Neural cell (in vitro differentiated cells): ENCODE measurements around the gene PXMP2. TPM values are rescaled to one million over a fixed set of nuclear protein-coding genes. Genes with fewer than 3 reads are reported as not detected.

Experiments
- H2AFZ ChIP-seq: fragments of 200-600, 300-800 bp; sonication (generic), shearing (Covaris generic); 2 replicates; pipeline ENCODE4 v1.6.0; 2014; ENCODE audit warnings: low read depth, mild to moderate bottlenecking, antibody characterized with exemption, low read length, moderate library complexity
- H3F3A ChIP-seq: fragments of 200-600 bp; shearing (Covaris generic); 2 replicates; pipeline ENCODE4 v1.6.1; 2016; ENCODE audit warnings: mild to moderate bottlenecking, moderate library complexity, mixed read lengths, antibody characterized with exemption, low read length; ENCODE audit not compliant: insufficient read depth, poor library complexity, severe bottlenecking
- H3K27ac ChIP-seq: fragments of 200-600, 300-800 bp; sonication (generic), shearing (Covaris generic); 2 replicates; pipeline ENCODE4 v1.5.1; 2014; ENCODE audit warnings: mild to moderate bottlenecking, low read length, moderate library complexity
- H3K27me3 ChIP-seq: fragments of 300-800, 200-600 bp; sonication (generic), shearing (Covaris generic); 2 replicates; pipeline ENCODE4 v1.6.0; 2014; ENCODE audit warnings: mild to moderate bottlenecking, low read depth, low read length, moderate library complexity; ENCODE audit not compliant: insufficient read depth
- H3K36me3 ChIP-seq: fragments of 300-800, 200-600 bp; sonication (generic), shearing (Covaris generic); 2 replicates; pipeline ENCODE4 v1.5.1; 2014; ENCODE audit warnings: mild to moderate bottlenecking, antibody characterized with exemption, low read length, moderate library complexity; ENCODE audit not compliant: insufficient read depth
- H3K4me2 ChIP-seq: fragments of 300-800, 200-600 bp; sonication (generic), shearing (Covaris generic); 2 replicates; pipeline ENCODE4 v1.6.0; 2014; ENCODE audit warnings: mild to moderate bottlenecking, low read length
- H3K4me3 ChIP-seq: fragments of 300-800, 200-600 bp; sonication (generic), shearing (Covaris generic); 2 replicates; pipeline ENCODE4 v1.5.1; 2014; ENCODE audit warnings: mild to moderate bottlenecking, low read length, moderate library complexity
- H3K79me2 ChIP-seq: fragments of 200-600 bp; shearing (Covaris generic); replicated peaks from 2 replicates; pipeline ENCODE4 v1.6.0; 2014; ENCODE audit warnings: mild to moderate bottlenecking, low read length, moderate library complexity; ENCODE audit not compliant: insufficient read depth
- H3K9ac ChIP-seq: fragments of 300-800, 200-600 bp; sonication (generic), shearing (Covaris generic); 2 replicates; pipeline ENCODE4 v1.6.1; 2016; ENCODE audit warnings: mild to moderate bottlenecking, low read length, mixed read lengths
- H3K9me2 ChIP-seq: fragments of 200-600 bp; shearing (Covaris generic); 2 replicates; pipeline ENCODE4 v1.6.1; 2016; ENCODE audit warnings: mild to moderate bottlenecking, low read length, mixed read lengths; ENCODE audit not compliant: insufficient read depth
- H3K9me3 ChIP-seq: fragments of 200-600, 300-800 bp; sonication (generic), shearing (Covaris generic); 2 replicates; pipeline ENCODE4 v1.6.1; 2016; ENCODE audit warnings: mild to moderate bottlenecking, mixed run types, low read length, moderate library complexity, mixed read lengths
- H4K20me1 ChIP-seq: fragments of 200-600 bp; shearing (Covaris generic); 2 replicates; pipeline ENCODE4 v1.6.1; 2016; ENCODE audit warnings: mild to moderate bottlenecking, mixed run types; ENCODE audit not compliant: insufficient read depth
- CTCF ChIP-seq: fragments of 450-650 bp; IDR thresholded peaks from 2 replicates; pipeline ENCODE4 v1.5.1; 2014; ENCODE audit warnings: antibody characterized with exemption, mild to moderate bottlenecking, moderate library complexity; ENCODE audit not compliant: poor library complexity, severe bottlenecking
- EP300 ChIP-seq: fragments of 450-650 bp; conservative IDR thresholded peaks from 2 replicates; pipeline ENCODE4 v1.6.1; 2014; ENCODE audit warnings: antibody characterized with exemption, mild to moderate bottlenecking, moderate library complexity; ENCODE audit not compliant: poor library complexity, severe bottlenecking
- EZH2 ChIP-seq: fragments of 200-600, 300-800 bp; shearing (Covaris generic), sonication (generic); IDR thresholded peaks from 2 replicates; pipeline ENCODE4 v1.6.1; 2014; ENCODE audit warnings: antibody characterized with exemption, low read length, borderline replicate concordance, mild to moderate bottlenecking; ENCODE audit not compliant: insufficient read depth, poor library complexity, severe bottlenecking
- MXI1 ChIP-seq: fragments of 450-650 bp; conservative IDR thresholded peaks from 2 replicates; pipeline ENCODE4 v1.6.1; 2014; ENCODE audit warnings: antibody characterized with exemption, mild to moderate bottlenecking; ENCODE audit not compliant: poor library complexity, severe bottlenecking
- POLR2AphosphoS5 ChIP-seq: IDR thresholded peaks from 2 replicates; pipeline ENCODE4 v1.6.1; 2012
- RAD21 ChIP-seq: fragments of 450-650 bp; conservative IDR thresholded peaks from 2 replicates; pipeline ENCODE4 v1.6.1; 2014; ENCODE audit warnings: antibody characterized with exemption, mild to moderate bottlenecking, moderate library complexity
- REST ChIP-seq: IDR thresholded peaks from 2 replicates; pipeline ENCODE4 v1.6.1; 2012; ENCODE audit warnings: borderline replicate concordance
- SMC3 ChIP-seq: fragments of 450-650 bp; conservative IDR thresholded peaks from 2 replicates; pipeline ENCODE4 v1.6.1; 2014; ENCODE audit warnings: antibody characterized with exemption, mild to moderate bottlenecking, moderate library complexity; ENCODE audit not compliant: poor library complexity
- TAF1 ChIP-seq: IDR thresholded peaks from 2 replicates; pipeline ENCODE4 v1.6.1; 2012; ENCODE audit warnings: low read depth
- polyA plus RNA-seq: library from polyadenylated mRNA; depleted of rRNA; stranded (reverse); fragments of >200 nt; gene quantifications from 2 replicates; pipeline ENCODE4 v1.2.3, GENCODE V29; 2014

The PXMP2 gene
- polyA plus RNA-seq, 1 donor from 2014 or later: 95.8 TPM

GRCh38 chr12:132642846-132643835 is 44.2 kb upstream of the PXMP2 start:
- no peaks in the 10 kb centered on the region for H3K36me3 ChIP-seq
- no peak overlapping the region for H3K4me2 ChIP-seq
- no peak for TF ChIP-seq REST
- TF ChIP-seq EP300: no peak
- no peak for TF ChIP-seq TAF1
- TF ChIP-seq EZH2: no peak
- no peak for TF ChIP-seq RAD21
- TF ChIP-seq CTCF: no peak
- no peak for TF ChIP-seq SMC3
- no peak for TF ChIP-seq POLR2AphosphoS5
- TF ChIP-seq MXI1: no peak
- no peaks in the 10 kb centered on the region for H4K20me1 ChIP-seq
- H3K9me3 ChIP-seq: no peaks in the 10 kb centered on the region
- H3K79me2 ChIP-seq: no peaks in the 10 kb centered on the region
- H3K9ac ChIP-seq: no peak overlapping the region
- no peak overlapping the region for H3K27ac ChIP-seq
- H2AFZ ChIP-seq: no peak overlapping the region
- no peaks in the 10 kb centered on the region for H3K27me3 ChIP-seq
- H3K4me3 ChIP-seq: no peak overlapping the region
- no peaks in the 10 kb centered on the region for H3F3A ChIP-seq
- H3K9me2 ChIP-seq: no peaks in the 10 kb centered on the region

GRCh38 chr12:132646850-132647249 is 40.5 kb upstream of the PXMP2 start:
- H3K36me3 ChIP-seq: no peaks in the 10 kb centered on the region

More at GRCh38 chr12:132646850-132647249, 40.5 kb upstream of the PXMP2 start:
- Histone ChIP-seq H4K20me1 (no peaks in the 10 kb centered on the region), H2AFZ (no peak overlapping the region), H3K27me3 (no peaks in the 10 kb centered on the region), H3K9me2 (no peaks in the 10 kb centered on the region), H3K4me3 (no peak overlapping the region), H3K9ac (no peak overlapping the region), H3K27ac (no peak overlapping the region), H3F3A (no peaks in the 10 kb centered on the region), H3K4me2 (no peak overlapping the region), H3K79me2 (no peaks in the 10 kb centered on the region), H3K9me3 (no peaks in the 10 kb centered on the region)
- no peak for TF ChIP-seq SMC3
- TF ChIP-seq EZH2: no peak
- no peak for TF ChIP-seq EP300
- TF ChIP-seq POLR2AphosphoS5: no peak
- TF ChIP-seq RAD21: no peak
- TF ChIP-seq MXI1: no peak
- no peak for TF ChIP-seq TAF1
- no peak for TF ChIP-seq CTCF
- no peak for TF ChIP-seq REST
